Osteocyte (in vitro differentiated cells): ENCODE measurements around the gene CHKA. TPM values are rescaled to one million over a fixed set of nuclear protein-coding genes. Genes with fewer than 3 reads are reported as not detected.

Experiments
- DNase-seq: peaks from one replicate; pipeline ENCODE4 v3.0.0; 2021; ENCODE audit warnings: mixed read lengths; ENCODE audit not compliant: unreplicated experiment; ENCODE audit errors: extremely low spot score
- H3K27ac Mint-ChIP-seq: one replicate; pipeline ENCODE4 v1.8.0; 2021; ENCODE audit warnings: mild to moderate bottlenecking, mixed read lengths; ENCODE audit not compliant: unreplicated experiment
- H3K27me3 Mint-ChIP-seq: one replicate; pipeline ENCODE4 v1.8.0; 2021; ENCODE audit warnings: mixed read lengths; ENCODE audit not compliant: unreplicated experiment
- H3K36me3 Mint-ChIP-seq: one replicate; pipeline ENCODE4 v1.8.0; 2021; ENCODE audit warnings: mixed read lengths; ENCODE audit not compliant: unreplicated experiment
- H3K4me1 Mint-ChIP-seq: one replicate; pipeline ENCODE4 v1.8.0; 2021; ENCODE audit warnings: mixed read lengths; ENCODE audit not compliant: unreplicated experiment
- H3K4me3 Mint-ChIP-seq: one replicate; pipeline ENCODE4 v1.8.0; 2021; ENCODE audit warnings: mild to moderate bottlenecking, moderate library complexity, mixed read lengths; ENCODE audit not compliant: unreplicated experiment
- H3K9me3 Mint-ChIP-seq: one replicate; pipeline ENCODE4 v1.8.0; 2021; ENCODE audit warnings: mixed read lengths; ENCODE audit not compliant: unreplicated experiment
- total RNA-seq: library from RNA; stranded (reverse); gene quantifications from 2 replicates; pipeline ENCODE4 v1.2.1, GENCODE V29; 2021
- TF ChIP-seq, protein P1 (sequence below): fragments of 200-600 bp; sonication (generic); IDR thresholded peaks from 2 replicates; pipeline ENCODE4 v1.5.0; 2021; ENCODE audit warnings: antibody characterized with exemption, mild to moderate bottlenecking, moderate library complexity

The CHKA gene
- total RNA-seq, 1 donor from 2014 or later: 38.0 TPM

DNA sequence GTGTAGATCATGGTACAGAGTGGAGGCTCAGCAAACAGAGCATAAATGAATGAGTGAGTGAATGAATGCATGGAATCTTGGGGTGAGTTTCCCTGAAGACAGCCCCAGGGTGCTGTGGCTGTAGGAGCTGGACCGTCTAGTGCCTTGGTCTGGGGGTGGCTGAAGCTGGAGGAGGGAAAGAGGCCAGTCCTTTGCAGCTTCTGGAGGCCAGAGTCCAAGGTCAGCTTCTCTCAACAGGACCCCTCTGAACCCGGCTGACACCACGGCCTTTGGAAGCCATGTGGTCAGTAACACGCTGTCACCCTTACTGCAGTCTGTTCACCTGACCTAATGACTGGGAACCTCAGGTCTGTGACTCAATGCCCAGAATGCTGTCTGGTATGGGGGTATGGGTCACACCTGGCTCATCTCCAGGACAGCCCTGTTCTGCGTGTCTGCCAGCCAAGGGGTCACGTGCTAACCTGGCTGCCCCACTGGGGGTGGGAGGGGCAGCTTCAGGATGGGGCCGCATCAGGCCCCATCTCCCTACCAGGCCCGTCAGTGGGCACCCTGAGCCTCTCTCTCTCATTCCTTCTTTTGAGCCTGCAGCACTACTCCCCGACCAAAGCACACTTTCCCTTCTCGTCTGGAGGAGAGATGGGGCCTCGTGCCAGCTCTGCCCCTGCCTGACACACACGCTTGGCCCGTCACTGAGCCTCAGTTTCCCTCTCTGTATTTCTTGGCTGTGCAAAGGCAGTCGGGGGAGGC is 24.1 kb upstream of the CHKA start:
- peaks cover 13% of the 10 kb centered on the region for H3K4me1 Mint-ChIP-seq
- no peak for DNase-seq
- no peak overlapping the region for H3K4me3 Mint-ChIP-seq
- H3K27ac Mint-ChIP-seq: no peak overlapping the region
- H3K27me3 Mint-ChIP-seq: no peaks in the 10 kb centered on the region
- H3K9me3 Mint-ChIP-seq: no peaks in the 10 kb centered on the region
- H3K36me3 Mint-ChIP-seq: no peaks in the 10 kb centered on the region
- TF ChIP-seq, protein P1, sequence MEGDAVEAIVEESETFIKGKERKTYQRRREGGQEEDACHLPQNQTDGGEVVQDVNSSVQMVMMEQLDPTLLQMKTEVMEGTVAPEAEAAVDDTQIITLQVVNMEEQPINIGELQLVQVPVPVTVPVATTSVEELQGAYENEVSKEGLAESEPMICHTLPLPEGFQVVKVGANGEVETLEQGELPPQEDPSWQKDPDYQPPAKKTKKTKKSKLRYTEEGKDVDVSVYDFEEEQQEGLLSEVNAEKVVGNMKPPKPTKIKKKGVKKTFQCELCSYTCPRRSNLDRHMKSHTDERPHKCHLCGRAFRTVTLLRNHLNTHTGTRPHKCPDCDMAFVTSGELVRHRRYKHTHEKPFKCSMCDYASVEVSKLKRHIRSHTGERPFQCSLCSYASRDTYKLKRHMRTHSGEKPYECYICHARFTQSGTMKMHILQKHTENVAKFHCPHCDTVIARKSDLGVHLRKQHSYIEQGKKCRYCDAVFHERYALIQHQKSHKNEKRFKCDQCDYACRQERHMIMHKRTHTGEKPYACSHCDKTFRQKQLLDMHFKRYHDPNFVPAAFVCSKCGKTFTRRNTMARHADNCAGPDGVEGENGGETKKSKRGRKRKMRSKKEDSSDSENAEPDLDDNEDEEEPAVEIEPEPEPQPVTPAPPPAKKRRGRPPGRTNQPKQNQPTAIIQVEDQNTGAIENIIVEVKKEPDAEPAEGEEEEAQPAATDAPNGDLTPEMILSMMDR: no peak

DNA sequence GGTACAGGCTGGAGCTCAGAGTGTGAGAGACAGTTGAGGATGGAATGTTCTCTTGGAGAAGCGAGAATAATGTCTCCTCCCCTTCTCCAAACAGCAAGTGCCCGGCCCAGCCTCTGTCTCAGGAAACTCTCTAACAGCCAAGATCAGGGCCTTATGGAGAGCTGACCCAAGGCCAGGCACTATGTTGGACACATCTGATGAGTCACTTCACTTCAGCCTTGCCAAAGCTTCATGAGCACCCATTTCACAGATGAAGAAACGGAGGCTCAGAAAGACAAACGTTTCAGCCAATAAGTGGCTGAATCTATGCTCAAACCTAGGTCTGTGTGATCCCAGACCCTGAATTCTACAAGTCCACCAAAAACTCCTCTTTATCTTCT is 22.1 kb upstream of the CHKA start:
- no peaks in the 10 kb centered on the region for H3K36me3 Mint-ChIP-seq
- no peak overlapping the region for H3K4me3 Mint-ChIP-seq
- TF ChIP-seq, protein P1: no peak
- no peak overlapping the region for H3K27ac Mint-ChIP-seq
- peaks cover 11% of the 10 kb centered on the region for H3K4me1 Mint-ChIP-seq
- no peaks in the 10 kb centered on the region for H3K27me3 Mint-ChIP-seq
- no peaks in the 10 kb centered on the region for H3K9me3 Mint-ChIP-seq
- no peak for DNase-seq

GRCh38 chr11:68142441-68143309 is 21.5 kb upstream of the CHKA start:
- DNase-seq: no peak
- H3K4me3 Mint-ChIP-seq: no peak overlapping the region
- no peaks in the 10 kb centered on the region for H3K36me3 Mint-ChIP-seq
- H3K9me3 Mint-ChIP-seq: no peaks in the 10 kb centered on the region
- peaks cover 11% of the 10 kb centered on the region for H3K4me1 Mint-ChIP-seq
- H3K27ac Mint-ChIP-seq: no peak overlapping the region
- TF ChIP-seq, protein P1: no peak
- H3K27me3 Mint-ChIP-seq: no peaks in the 10 kb centered on the region

DNA sequence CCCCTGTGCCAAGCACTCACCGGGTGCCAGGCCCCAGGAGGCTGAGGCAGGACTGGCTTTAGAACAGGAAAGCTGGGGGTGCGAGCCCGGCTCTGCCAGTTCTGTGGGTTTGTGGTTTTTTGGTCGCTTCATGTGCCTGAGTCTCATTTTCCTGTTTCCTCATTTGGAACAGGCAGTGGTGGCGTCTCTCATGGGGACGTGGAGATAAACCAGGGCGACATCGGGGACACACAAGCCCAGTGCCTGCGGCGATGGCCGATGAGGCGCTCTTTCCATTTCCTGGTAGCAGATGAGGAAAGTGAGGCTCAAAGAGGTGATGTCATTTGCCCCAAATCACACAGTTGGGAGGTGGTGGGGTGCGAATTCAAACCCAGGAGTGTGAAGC is 20.8 kb upstream of the CHKA start:
- H3K9me3 Mint-ChIP-seq: no peaks in the 10 kb centered on the region
- no peak overlapping the region for H3K4me3 Mint-ChIP-seq
- H3K27ac Mint-ChIP-seq: no peak overlapping the region
- TF ChIP-seq, protein P1: no peak
- peaks cover 6% of the 10 kb centered on the region for H3K4me1 Mint-ChIP-seq
- H3K36me3 Mint-ChIP-seq: no peaks in the 10 kb centered on the region
- DNase-seq: no peak
- H3K27me3 Mint-ChIP-seq: no peaks in the 10 kb centered on the region
